Measurements from ENCODE around the gene ROBO2.

ROBO2 gene

GRCh38 chr3:77158730-77159581, 119.1 kb downstream of the ROBO2 start:
- DNase-seq (ENCODE audit: low read depth), result no peak
- no peak overlapping the region for H3K4me3 ChIP-seq (ENCODE audit: low read length)
- peak; percentile 18 for TF ChIP-seq CTCF (conservative IDR thresholded peaks at IDR 0.05; ENCODE audit: low read depth, low read length)

GRCh38 chr3:77160931-77161497, 121.1 kb downstream of the ROBO2 start:
- no peak for TF ChIP-seq CTCF (conservative IDR thresholded peaks at IDR 0.05; ENCODE audit: low read depth, low read length)
- DNase-seq (ENCODE audit: low read depth), result no peak
- H3K4me3 ChIP-seq (ENCODE audit: low read length), result no peak overlapping the region

DNA sequence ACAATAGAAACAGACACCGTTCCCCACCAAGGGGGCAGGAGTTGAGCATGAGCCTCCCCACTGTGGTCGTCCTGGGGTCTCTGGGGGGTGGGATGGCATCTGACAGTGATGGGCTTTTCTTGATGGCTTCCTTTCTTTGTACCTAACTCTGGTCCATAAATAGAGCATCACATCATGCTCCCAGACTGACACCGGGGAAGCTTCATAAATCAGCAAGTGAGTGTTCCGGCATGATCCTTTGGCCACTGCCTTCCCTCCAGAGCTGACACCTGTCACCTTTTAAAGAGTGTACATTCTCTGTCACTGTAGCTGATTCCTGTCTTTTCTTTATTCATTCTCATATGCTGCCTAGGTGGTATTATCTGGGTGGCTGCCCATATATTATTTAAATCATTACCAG, 129.9 kb downstream of the ROBO2 start:
- no peak for TF ChIP-seq CTCF (conservative IDR thresholded peaks at IDR 0.05; ENCODE audit: low read depth, low read length)
- H3K4me3 ChIP-seq (ENCODE audit: low read length), result no peak overlapping the region
- DNase-seq (ENCODE audit: low read depth), result no peak

DNA sequence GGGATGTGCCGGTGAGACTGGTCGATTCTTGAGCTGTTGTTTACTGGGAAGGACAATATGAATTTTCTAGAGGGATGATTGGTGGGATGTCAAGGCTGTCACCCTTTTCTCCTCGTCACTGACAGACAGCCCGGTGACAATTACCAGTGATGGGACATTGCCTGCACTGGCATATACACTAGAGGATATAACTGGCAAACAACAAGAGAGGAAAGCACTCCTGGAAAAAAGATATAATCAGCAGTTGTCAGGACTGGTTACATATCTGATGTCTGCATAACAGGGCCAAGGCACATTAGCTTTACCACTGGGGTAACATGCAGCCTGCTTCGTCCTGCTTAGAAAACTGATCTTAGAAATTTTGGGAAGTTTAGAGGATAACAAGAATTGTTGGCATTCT, 131.1 kb downstream of the ROBO2 start:
- no peak overlapping the region for H3K4me3 ChIP-seq (ENCODE audit: low read length)
- DNase-seq (ENCODE audit: low read depth), result no peak
- no peak for TF ChIP-seq CTCF (conservative IDR thresholded peaks at IDR 0.05; ENCODE audit: low read depth, low read length)

GRCh38 chr3:77179762-77180161, 139.9 kb downstream of the ROBO2 start:
- TF ChIP-seq CTCF (conservative IDR thresholded peaks at IDR 0.05; ENCODE audit: low read depth, low read length), result no peak
- no peak overlapping the region for H3K4me3 ChIP-seq (ENCODE audit: low read length)
- DNase-seq (ENCODE audit: low read depth), result no peak

DNA sequence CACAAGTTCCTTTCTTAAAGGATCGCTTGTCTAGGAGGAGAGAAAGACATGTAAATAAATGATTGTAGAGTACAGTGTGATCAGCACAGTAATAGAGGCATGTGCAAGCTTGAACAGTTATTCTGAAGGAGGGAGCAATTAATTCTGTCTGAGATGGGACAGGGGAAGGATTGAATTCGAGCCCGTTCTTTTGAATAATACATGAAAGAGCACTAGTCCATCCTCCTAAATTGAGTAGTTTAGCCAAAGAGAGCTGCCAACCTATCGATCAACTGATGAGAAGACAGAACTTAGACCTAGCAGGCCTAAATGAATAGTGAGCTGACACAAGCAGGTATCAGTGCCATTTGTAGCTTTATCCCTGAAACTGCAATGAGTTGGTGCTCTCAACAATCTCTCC, 142.4 kb downstream of the ROBO2 start:
- no peak for TF ChIP-seq CTCF (conservative IDR thresholded peaks at IDR 0.05; ENCODE audit: low read depth, low read length)
- DNase-seq (ENCODE audit: low read depth), result no peak
- no peak overlapping the region for H3K4me3 ChIP-seq (ENCODE audit: low read length)

DNA sequence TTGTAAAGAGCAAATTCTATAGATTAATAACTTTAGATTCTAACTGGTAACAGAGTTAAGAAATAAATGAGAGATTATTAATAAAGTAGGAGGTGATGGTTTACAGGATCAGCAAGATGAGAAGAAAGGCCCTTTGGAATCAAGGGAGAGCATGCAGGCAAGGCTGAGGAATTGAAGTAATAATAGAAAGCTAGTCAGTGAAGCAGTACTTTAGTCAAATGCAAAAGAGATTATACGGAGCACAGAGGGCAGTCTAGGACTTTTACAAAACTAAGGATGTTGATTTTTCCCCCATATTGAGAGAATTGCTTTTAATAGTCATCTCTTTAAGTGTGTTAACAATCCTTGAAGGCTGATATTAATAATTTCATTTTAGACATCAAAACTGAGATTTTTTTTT, 146.4 kb downstream of the ROBO2 start:
- no peak for TF ChIP-seq CTCF (conservative IDR thresholded peaks at IDR 0.05; ENCODE audit: low read depth, low read length)
- H3K4me3 ChIP-seq (ENCODE audit: low read length), result no peak overlapping the region
- DNase-seq (ENCODE audit: low read depth), result no peak
